ENCODE data around the gene REX1BD. TPM values are rescaled to one million over a fixed set of nuclear protein-coding genes. Genes with fewer than 3 reads are reported as not detected.

The REX1BD gene
- total and polyA plus RNA-seq, 2 of the 13 experiments (the other 11 are each of a cell fraction or from before 2014, with no cell fraction given) = 7.5 to 25.4 TPM

- TF ChIP-seq NCOA2 (CRISPR knock-in tag; IDR thresholded peaks at IDR 0.05) (peak; percentile 68; the same call in 1 of the 2 replicates), ZNF546 (CRISPR knock-in tag; conservative IDR thresholded peaks at IDR 0.05) (peak; percentile 88; the same call in 1 of the 2 replicates), ZNF354B (CRISPR knock-in tag; IDR thresholded peaks at IDR 0.05) (no peak), ZBTB1 (CRISPR knock-in tag; IDR thresholded peaks at IDR 0.05; ENCODE audit: borderline replicate concordance) (no peak), ZNF383 (CRISPR knock-in tag; IDR thresholded peaks at IDR 0.05; ENCODE audit: borderline replicate concordance) (peak; percentile 58; the same call in 1 of the 2 replicates), XRCC5 (optimal IDR thresholded peaks at IDR 0.05; ENCODE audit: low read length) (peak; percentile 32), ZZZ3 (CRISPR knock-in tag; IDR thresholded peaks at IDR 0.05; ENCODE audit: borderline replicate concordance) (peak; percentile 90), GABPA (IDR thresholded peaks at IDR 0.05; ENCODE audit: low read depth, low read length) (peak; percentile 89), GABPA (CRISPR knock-in tag; IDR thresholded peaks at IDR 0.05; ENCODE audit: low read depth) (peak; percentile 95), TP53 (CRISPR knock-in tag; conservative IDR thresholded peaks at IDR 0.05) (0 out of 2 replicates have a peak, but pooled peaks have one; percentile 23), HOXD1 (CRISPR knock-in tag; IDR thresholded peaks at IDR 0.05) (peak; percentile 73; the same call in 1 of the 2 replicates), MAZ (IDR thresholded peaks at IDR 0.05; ENCODE audit: borderline replicate concordance, low read depth, low read length) (peak; percentile 91), MAZ (CRISPR knock-in tag; IDR thresholded peaks at IDR 0.05; ENCODE audit: low read depth) (peak; percentile 97), SIX1 (CRISPR knock-in tag; IDR thresholded peaks at IDR 0.05; ENCODE audit: borderline replicate concordance) (peak; percentile 85), ZNF556 (CRISPR knock-in tag; IDR thresholded peaks at IDR 0.05; ENCODE audit: borderline replicate concordance) (peak; percentile 97; the same call in 1 of the 2 replicates), KDM5A (IDR thresholded peaks at IDR 0.05; ENCODE audit: borderline replicate concordance, low read length) (peak; percentile 48; the same call in 1 of the 2 replicates), MYNN (CRISPR knock-in tag; IDR thresholded peaks at IDR 0.05; ENCODE audit: low read depth) (peak; percentile 55; the same call in 1 of the 2 replicates), MAFF (IDR thresholded peaks at IDR 0.05; ENCODE audit: low read depth, low read length) (no peak), ZNF550 (CRISPR knock-in tag; IDR thresholded peaks at IDR 0.05; ENCODE audit: borderline replicate concordance) (no peak), SMARCC2 (IDR thresholded peaks at IDR 0.05) (no peak)
- TF ChIP-seq, protein P1, sequence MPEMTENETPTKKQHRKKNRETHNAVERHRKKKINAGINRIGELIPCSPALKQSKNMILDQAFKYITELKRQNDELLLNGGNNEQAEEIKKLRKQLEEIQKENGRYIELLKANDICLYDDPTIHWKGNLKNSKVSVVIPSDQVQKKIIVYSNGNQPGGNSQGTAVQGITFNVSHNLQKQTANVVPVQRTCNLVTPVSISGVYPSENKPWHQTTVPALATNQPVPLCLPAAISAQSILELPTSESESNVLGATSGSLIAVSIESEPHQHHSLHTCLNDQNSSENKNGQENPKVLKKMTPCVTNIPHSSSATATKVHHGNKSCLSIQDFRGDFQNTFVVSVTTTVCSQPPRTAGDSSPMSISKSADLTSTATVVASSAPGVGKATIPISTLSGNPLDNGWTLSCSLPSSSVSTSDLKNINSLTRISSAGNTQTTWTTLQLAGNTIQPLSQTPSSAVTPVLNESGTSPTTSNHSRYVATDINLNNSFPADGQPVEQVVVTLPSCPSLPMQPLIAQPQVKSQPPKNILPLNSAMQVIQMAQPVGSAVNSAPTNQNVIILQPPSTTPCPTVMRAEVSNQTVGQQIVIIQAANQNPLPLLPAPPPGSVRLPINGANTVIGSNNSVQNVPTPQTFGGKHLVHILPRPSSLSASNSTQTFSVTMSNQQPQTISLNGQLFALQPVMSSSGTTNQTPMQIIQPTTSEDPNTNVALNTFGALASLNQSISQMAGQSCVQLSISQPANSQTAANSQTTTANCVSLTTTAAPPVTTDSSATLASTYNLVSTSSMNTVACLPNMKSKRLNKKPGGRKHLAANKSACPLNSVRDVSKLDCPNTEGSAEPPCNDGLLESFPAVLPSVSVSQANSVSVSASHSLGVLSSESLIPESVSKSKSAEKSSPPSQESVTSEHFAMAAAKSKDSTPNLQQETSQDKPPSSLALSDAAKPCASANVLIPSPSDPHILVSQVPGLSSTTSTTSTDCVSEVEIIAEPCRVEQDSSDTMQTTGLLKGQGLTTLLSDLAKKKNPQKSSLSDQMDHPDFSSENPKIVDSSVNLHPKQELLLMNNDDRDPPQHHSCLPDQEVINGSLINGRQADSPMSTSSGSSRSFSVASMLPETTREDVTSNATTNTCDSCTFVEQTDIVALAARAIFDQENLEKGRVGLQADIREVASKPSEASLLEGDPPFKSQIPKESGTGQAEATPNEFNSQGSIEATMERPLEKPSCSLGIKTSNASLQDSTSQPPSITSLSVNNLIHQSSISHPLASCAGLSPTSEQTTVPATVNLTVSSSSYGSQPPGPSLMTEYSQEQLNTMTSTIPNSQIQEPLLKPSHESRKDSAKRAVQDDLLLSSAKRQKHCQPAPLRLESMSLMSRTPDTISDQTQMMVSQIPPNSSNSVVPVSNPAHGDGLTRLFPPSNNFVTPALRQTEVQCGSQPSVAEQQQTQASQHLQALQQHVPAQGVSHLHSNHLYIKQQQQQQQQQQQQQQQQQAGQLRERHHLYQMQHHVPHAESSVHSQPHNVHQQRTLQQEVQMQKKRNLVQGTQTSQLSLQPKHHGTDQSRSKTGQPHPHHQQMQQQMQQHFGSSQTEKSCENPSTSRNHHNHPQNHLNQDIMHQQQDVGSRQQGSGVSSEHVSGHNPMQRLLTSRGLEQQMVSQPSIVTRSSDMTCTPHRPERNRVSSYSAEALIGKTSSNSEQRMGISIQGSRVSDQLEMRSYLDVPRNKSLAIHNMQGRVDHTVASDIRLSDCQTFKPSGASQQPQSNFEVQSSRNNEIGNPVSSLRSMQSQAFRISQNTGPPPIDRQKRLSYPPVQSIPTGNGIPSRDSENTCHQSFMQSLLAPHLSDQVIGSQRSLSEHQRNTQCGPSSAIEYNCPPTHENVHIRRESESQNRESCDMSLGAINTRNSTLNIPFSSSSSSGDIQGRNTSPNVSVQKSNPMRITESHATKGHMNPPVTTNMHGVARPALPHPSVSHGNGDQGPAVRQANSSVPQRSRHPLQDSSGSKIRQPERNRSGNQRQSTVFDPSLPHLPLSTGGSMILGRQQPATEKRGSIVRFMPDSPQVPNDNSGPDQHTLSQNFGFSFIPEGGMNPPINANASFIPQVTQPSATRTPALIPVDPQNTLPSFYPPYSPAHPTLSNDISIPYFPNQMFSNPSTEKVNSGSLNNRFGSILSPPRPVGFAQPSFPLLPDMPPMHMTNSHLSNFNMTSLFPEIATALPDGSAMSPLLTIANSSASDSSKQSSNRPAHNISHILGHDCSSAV (CRISPR knock-in tag; IDR thresholded peaks at IDR 0.05; ENCODE audit: borderline replicate concordance) = peak; percentile 93; the same call in 1 of the 2 replicates
- TF ChIP-seq, protein P2, sequence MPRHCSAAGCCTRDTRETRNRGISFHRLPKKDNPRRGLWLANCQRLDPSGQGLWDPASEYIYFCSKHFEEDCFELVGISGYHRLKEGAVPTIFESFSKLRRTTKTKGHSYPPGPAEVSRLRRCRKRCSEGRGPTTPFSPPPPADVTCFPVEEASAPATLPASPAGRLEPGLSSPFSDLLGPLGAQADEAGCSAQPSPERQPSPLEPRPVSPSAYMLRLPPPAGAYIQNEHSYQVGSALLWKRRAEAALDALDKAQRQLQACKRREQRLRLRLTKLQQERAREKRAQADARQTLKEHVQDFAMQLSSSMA (CRISPR knock-in tag; IDR thresholded peaks at IDR 0.05) = no peak
Measured at GRCh38 chr19:18571564-18572344, 16.8 kb upstream of the REX1BD start, which contains the start of gene UBA52 (continued).
